Subcutaneous adipose tissue (tissue), 4 donors: ENCODE results near the gene CLEC11A. TPM values are rescaled to one million over a fixed set of nuclear protein-coding genes. Genes with fewer than 3 reads are reported as not detected.

Experiments used
- total RNA-seq, 4 donors: library from RNA; depleted of rRNA; stranded (reverse); fragments of >200 nt; gene quantifications; one replicate each; pipeline ENCODE4 v1.1.0, GENCODE V29; 2016
- TF ChIP-seq, protein P1 (sequence below): fragments of 450-650 bp; IDR thresholded peaks from one replicate; pipeline ENCODE4 v1.5.1; 2016; ENCODE audit warnings: low read depth, mild to moderate bottlenecking, control low read depth, antibody characterized with exemption, moderate library complexity

CLEC11A gene
- total RNA-seq, 4 donors from 2014 or later = 4.1 to 23.5 (median 9.6) TPM

- TF ChIP-seq, protein P1, sequence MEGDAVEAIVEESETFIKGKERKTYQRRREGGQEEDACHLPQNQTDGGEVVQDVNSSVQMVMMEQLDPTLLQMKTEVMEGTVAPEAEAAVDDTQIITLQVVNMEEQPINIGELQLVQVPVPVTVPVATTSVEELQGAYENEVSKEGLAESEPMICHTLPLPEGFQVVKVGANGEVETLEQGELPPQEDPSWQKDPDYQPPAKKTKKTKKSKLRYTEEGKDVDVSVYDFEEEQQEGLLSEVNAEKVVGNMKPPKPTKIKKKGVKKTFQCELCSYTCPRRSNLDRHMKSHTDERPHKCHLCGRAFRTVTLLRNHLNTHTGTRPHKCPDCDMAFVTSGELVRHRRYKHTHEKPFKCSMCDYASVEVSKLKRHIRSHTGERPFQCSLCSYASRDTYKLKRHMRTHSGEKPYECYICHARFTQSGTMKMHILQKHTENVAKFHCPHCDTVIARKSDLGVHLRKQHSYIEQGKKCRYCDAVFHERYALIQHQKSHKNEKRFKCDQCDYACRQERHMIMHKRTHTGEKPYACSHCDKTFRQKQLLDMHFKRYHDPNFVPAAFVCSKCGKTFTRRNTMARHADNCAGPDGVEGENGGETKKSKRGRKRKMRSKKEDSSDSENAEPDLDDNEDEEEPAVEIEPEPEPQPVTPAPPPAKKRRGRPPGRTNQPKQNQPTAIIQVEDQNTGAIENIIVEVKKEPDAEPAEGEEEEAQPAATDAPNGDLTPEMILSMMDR = no peak
Measured at GRCh38 chr19:50725218-50725910, 2.2 kb downstream of the CLEC11A start.

- TF ChIP-seq, protein P1 = no peak
Measured at GRCh38 chr19:50725911-50726230, 2.7 kb downstream of the CLEC11A start.

DNA sequence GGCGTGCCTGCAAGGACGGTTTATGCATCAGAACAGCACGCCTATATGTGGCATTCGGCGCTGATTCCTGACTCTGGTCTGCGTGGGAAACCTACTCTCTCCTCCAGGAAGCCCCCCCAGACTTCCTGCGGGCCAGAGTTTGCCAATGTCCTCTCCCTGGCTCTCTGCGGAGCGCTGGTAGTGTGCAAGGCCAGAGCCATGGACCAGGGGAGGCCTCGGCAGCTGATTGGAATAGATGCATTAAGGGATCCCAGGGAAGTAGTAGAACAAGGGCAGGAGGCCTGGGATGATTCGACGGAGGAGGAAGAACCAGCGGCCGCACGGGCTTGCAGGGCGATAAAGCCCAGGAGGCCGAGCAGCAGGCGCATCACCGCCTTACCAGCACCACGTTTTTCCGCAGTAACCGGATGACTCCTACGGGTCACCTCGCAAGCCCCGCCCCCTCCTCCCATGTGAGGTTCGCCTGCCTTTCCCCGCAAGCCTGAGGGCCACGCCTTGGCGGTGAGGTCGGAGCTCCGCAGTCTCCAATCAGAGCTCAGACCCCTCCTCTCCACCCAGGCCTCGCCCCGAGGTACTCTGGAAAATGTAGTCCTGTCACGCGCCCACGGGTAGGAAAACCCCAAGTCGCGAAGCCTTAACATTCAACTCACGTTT lies 5.0 kb downstream of the CLEC11A start:
- TF ChIP-seq, protein P1 = no peak

DNA sequence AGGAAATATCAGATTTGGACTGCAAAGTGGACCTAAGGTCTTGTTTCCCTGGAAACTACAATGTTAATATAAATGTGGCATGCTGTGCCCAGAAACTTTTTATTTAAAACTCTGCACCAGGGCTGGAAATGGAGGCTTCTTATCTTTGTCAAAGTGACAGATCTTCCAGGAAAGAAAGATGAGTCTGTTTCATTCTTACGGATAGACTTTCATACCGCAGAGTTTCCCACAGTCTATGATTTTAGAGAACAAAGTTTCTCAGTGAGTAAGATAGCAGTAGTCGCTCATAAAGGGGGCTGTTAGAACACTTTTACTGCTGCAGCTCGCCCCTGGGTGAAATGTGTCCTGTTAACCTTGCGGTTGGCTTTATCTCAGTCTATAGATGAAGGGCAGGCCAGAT lies 6.7 kb downstream of the CLEC11A start:
- TF ChIP-seq, protein P1 = no peak

DNA sequence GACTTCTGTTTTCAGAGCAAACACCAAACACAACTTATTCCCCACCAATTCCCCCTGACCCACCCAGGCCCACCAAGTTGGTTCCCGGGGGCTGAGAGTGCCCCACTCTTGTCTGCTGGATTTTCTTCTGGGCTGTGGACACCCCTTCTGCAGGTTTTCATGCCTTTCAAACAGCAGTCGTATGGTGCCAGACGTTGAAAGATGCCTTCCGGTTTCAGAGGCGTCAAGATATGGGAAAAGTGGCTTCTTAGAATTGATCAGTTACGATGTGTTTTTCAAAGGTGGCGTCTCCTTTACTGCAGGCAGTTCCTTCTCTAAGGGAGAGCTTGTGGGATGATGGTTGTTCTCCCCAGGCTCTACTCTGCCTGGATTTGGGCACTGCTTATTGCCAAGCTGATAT lies 12.7 kb downstream of the CLEC11A start:
- TF ChIP-seq, protein P1 = no peak

GRCh38 chr19:50736338-50736737 lies 13.2 kb downstream of the CLEC11A start:
- TF ChIP-seq, protein P1 = no peak

- TF ChIP-seq, protein P1 = no peak
Measured at GRCh38 chr19:50739132-50739913, 16.2 kb downstream of the CLEC11A start.
